ENCODE results near the gene KPNA4. TPM values are rescaled to one million over a fixed set of nuclear protein-coding genes. Genes with fewer than 3 reads are reported as not detected.

The KPNA4 gene
- total RNA-seq, 1 experiment from 2014 or later: 76.7 TPM

DNA sequence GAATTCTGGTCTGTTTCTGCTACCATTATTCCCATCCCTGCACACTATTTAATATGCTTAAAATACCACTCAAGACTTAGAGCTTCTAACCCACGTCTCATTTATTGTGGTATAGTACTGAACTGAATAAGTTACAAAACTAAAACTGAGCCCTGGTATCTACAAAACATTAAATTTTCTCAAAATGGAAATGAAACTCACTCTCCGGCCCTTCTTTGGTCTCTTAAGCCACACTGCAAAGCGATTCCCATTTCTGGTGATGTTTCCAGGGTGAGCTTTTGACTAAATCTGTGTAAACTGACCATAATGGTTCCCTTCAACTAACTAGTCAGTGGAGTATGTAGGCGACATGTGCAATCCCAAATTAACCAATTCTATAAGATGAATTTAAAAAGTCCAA is 18.6 kb downstream of the KPNA4 start:
- no CpG with 5 or more reads among the region's 4 CpGs for WGBS (ENCODE audit: extremely low coverage, insufficient read length, low lambda C conversion rate)
- Histone ChIP-seq H2BK15ac (ENCODE audit: low read depth, low read length) (no peak overlapping the region), H3K27me3 (ENCODE audit: insufficient read depth, low read length) (no peaks in the 10 kb centered on the region), H3K56ac (ENCODE audit: insufficient read length, low read depth, low read length) (no peak overlapping the region), H2BK20ac (ENCODE audit: low read depth, low read length, poor library complexity, severe bottlenecking) (no peak overlapping the region), H3T11ph (ENCODE audit: low read length) (no peak overlapping the region), H2BK12ac (ENCODE audit: insufficient read length, low read depth, low read length) (no peak overlapping the region), H4K8ac (replicated peaks; ENCODE audit: insufficient read length, low read depth, low read length) (no peak overlapping the region), H2BK120ac (ENCODE audit: low read depth, low read length, poor library complexity, severe bottlenecking) (no peak overlapping the region), H4K20me1 (ENCODE audit: control insufficient read depth, insufficient read depth, insufficient read length) (no peaks in the 10 kb centered on the region), H3K9me3 (ENCODE audit: control insufficient read depth, low read depth, low read length) (no peaks in the 10 kb centered on the region), H3K79me2 (ENCODE audit: insufficient read depth, low read length) (peaks cover 12% of the 10 kb centered on the region; the same call in 1 of the 2 replicates), H3K27ac (ENCODE audit: insufficient read length, low read depth, low read length) (no peak overlapping the region), H2AK5ac (ENCODE audit: insufficient read length, low read length) (no peak overlapping the region), H4K5ac (ENCODE audit: insufficient read length, low read depth, low read length) (no peak overlapping the region), H3K23ac (ENCODE audit: insufficient read length, low read depth, low read length) (no peak overlapping the region), H3K23me2 (ENCODE audit: insufficient read length, low read depth, low read length, poor library complexity, severe bottlenecking) (no peaks in the 10 kb centered on the region), H2BK5ac (ENCODE audit: insufficient read length, low read length) (no peak overlapping the region), H3K9ac (ENCODE audit: extremely low read depth, insufficient read length, low read length) (no peak overlapping the region), H3K4ac (ENCODE audit: low read depth, low read length) (no peak overlapping the region), H2AFZ (ENCODE audit: low read length) (no peak overlapping the region), H4K91ac (ENCODE audit: insufficient read length, low read depth, low read length) (no peak overlapping the region), H3K4me1 (ENCODE audit: insufficient read depth, low read length) (no peaks in the 10 kb centered on the region; the same call in 1 of the 2 replicates), H3K79me1 (ENCODE audit: insufficient read depth, low read depth, low read length, poor library complexity, severe bottlenecking) (peaks cover 10% of the 10 kb centered on the region), H3K4me2 (ENCODE audit: insufficient read depth, insufficient read length, low read length) (no peak overlapping the region), H3K14ac (ENCODE audit: insufficient read depth, low read length) (no peak overlapping the region), H3K18ac (ENCODE audit: insufficient read length, low read depth, low read length) (no peak overlapping the region)
- Mint-ChIP-seq H3K9me3 (peaks cover 29 to 30% of the 10 kb centered on the region in 2 experiments), H3K4me3 (no peak overlapping the region), H3K36me3 (ENCODE audit: insufficient read depth in 1 of 3, low read depth in 3 of 3) (peaks cover 25 to 37% (median 36%) of the 10 kb centered on the region in 3 experiments), H3K27me3 (ENCODE audit: low read depth) (no peaks in the 10 kb centered on the region), H3K4me1 (peaks cover 7 to 10% of the 10 kb centered on the region in 2 experiments), H3K27ac (no peak overlapping the region)
- TF ChIP-seq, protein P1, sequence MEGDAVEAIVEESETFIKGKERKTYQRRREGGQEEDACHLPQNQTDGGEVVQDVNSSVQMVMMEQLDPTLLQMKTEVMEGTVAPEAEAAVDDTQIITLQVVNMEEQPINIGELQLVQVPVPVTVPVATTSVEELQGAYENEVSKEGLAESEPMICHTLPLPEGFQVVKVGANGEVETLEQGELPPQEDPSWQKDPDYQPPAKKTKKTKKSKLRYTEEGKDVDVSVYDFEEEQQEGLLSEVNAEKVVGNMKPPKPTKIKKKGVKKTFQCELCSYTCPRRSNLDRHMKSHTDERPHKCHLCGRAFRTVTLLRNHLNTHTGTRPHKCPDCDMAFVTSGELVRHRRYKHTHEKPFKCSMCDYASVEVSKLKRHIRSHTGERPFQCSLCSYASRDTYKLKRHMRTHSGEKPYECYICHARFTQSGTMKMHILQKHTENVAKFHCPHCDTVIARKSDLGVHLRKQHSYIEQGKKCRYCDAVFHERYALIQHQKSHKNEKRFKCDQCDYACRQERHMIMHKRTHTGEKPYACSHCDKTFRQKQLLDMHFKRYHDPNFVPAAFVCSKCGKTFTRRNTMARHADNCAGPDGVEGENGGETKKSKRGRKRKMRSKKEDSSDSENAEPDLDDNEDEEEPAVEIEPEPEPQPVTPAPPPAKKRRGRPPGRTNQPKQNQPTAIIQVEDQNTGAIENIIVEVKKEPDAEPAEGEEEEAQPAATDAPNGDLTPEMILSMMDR (conservative IDR thresholded peaks at IDR 0.05): no peak
- DNase-seq: no peak
